Middle frontal gyrus (tissue), 1 donor: Measurements from ENCODE around the gene CCDC177.

Source experiments
- DNase-seq: peaks from one replicate; pipeline ENCODE4 v3.0.0-alpha.2; 2015; ENCODE audit warnings: low spot score; ENCODE audit errors: extremely low spot score

The CCDC177 gene

DNA sequence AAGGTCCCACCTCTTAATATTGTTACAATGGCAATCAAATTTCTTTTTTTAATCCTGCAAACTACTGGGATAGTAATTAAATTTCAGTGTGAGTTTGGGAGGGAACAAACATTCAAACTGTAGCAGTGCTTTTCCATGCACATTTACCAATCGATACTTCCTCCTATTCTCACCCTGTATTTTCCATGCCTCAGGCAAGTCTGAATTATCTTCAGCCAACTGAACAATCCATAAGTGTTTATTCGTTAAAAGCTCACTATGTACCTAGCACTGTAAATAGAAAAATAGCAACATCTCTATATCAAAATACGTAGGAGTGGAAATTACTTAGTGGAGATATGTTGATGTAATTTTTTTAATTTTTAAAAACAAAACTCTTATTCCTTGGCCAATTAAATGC is 43.5 kb downstream of the CCDC177 start:
- no peak for DNase-seq

DNA sequence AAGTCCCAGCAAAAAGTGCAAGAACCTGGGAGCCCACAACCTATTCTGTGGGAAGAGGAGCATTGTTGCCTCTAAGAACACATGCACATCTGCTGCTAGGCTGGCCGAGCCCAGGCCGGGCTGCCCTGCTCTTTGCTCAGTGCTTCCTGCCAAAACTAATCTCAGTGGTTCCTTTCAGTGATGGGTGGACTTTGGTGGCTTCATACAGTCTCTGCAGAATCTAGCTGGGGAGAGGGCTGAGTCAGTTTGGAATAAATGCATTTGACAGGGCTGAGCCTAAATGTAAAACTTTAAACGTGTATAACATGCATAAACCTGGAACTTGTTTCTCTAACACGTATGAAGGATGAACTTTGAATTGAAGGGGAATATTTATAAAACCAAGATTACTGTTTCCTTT is 44.6 kb downstream of the CCDC177 start:
- DNase-seq, result no peak

DNA sequence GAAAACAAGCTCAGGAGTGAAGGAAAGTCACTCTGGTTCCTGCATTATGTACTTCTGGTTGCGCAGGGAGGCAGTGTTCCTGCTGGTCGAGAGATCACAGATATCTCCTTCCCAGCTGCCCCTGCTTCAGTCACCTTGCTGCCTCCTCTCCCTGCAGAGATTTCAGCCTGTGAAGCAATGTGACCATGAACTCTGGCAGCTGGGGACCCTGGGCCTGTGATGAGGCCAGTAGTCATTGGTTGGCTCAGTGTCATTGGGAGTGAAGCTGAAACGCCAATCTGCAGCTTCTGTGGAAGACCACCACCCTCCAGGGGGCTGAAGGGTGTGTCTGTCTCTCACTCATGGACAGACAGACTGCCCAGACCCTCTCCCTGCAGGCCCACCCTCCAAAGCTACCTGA is 45.1 kb downstream of the CCDC177 start:
- DNase-seq, result no peak

DNA sequence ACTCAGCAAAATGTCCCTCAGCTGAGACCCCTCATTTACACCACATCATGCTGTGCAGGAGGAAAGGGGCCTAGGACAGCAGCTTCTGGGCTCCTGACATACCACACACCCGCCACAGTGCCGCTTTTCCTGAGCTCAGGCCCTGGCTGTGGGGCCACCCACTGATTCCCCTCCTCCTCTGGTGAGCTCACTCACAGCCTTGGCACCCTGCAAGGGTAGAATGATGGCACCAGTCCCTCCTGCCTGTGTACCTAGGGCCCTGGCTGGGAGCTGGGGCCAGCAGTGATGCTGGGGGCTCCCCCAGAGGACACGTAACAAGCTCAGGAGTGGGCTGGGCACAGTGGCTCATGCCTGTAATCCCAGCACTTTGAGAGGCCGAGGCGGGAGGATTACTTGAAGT is 45.7 kb downstream of the CCDC177 start:
- no peak for DNase-seq

DNA sequence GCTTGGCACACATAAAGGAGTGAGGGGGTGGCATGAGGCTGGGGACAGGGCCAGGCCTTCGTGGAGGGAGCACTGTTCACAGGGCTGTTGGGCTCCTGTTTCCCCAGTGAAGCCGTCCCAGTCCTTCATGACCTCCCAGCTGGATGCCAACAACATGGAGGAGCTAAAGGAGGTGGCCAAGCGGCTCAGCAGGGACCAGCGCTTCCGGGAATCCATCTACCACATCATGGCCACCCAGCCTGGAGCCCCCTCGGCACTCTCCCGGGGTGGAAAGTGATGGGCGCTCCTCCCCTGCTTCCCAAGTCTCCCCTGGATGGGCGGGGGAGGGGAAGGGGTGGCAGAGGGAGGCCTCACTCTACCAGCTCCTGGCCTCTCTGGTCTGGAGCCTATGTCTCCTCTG is 46.5 kb downstream of the CCDC177 start:
- no peak for DNase-seq

DNA sequence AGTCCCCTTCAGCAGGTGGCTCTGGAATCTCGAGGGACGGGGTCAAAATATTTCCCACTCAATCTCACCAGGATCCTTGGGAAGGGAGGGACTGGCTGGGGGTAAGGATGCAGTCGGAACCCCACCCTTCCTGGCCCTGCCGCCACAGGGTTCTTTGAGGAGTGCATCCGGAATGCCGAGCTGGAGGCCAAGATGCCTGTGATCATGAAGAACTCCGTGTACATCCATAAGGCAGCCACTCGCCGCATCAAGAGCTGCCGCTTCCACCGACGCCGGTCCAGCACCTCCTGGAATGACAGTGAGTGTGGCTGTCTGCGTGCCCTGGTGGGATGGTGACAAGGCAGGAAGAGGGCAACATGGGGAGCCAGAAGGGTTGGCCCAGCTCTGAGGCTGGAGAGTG is 47.0 kb downstream of the CCDC177 start:
- DNase-seq, result no peak

DNA sequence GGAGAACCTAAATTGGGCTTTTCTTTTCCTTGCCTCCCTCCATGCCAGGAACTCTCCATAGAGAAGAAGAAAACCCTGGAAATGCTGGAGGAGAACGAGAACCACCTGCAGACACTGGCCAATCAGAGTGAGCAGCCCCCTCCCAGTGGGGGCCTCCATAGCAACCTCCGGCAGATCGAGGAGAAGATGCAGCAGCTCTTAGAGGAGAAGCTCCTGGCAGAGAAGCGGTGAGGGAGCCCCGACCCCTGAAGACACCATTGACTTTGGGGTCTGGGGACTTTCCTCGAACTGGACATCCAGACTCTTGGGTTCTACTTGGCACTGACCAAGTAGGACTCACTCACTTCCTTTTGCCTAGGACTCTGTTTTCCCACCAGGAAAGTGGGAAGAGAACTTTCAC is 48.8 kb downstream of the CCDC177 start:
- DNase-seq, result no peak

DNA sequence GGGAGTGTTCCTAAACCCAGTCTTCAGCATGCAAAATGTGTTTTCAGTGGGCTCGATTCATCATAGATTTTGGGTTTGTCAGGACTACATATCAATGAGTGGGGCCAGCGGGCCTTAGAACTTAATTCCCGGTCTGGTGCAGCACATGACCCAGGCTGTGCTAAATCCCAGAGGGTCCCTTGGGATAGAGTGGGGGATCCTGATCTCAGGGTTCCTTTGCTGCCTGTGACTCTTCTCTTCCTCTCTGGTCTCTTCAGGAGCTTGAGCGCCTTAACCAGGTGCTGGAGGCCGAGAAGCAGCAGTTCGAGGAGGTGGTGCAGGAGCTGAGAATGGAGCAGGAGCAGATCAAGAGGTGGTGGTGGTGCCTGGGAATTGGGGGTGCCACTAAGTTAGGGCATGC is 52.6 kb downstream of the CCDC177 start:
- DNase-seq, result no peak
